ENCODE data around the gene EHBP1.

The EHBP1 gene

GRCh38 chr2:62663920-62664795 lies 41.4 kb upstream of the EHBP1 start:
- H3K36me3 ChIP-seq (ENCODE audit: control insufficient read depth, insufficient read depth, low read length): no peaks in the 10 kb centered on the region
- no peak overlapping the region for H3K4me3 ChIP-seq (ENCODE audit: insufficient read depth, low read depth, low read length, poor library complexity, severe bottlenecking)
- H3K27me3 ChIP-seq (replicated peaks; ENCODE audit: control insufficient read depth, insufficient read depth, low read length, poor library complexity, severe bottlenecking): no peaks in the 10 kb centered on the region
- no peaks in the 10 kb centered on the region for H3K4me1 ChIP-seq (ENCODE audit: control insufficient read depth, insufficient read depth, low read length, poor library complexity, severe bottlenecking)
- DNase-seq: no peak
- no peaks in the 10 kb centered on the region for H3K9me3 ChIP-seq (ENCODE audit: control insufficient read depth, low read length)
- H3K27ac ChIP-seq (ENCODE audit: insufficient read depth, low read length, poor library complexity, severe bottlenecking): no peak overlapping the region

GRCh38 chr2:62665446-62665845 lies 40.1 kb upstream of the EHBP1 start:
- H3K36me3 ChIP-seq (ENCODE audit: control insufficient read depth, insufficient read depth, low read length): no peaks in the 10 kb centered on the region
- DNase-seq: no peak
- no peaks in the 10 kb centered on the region for H3K4me1 ChIP-seq (ENCODE audit: control insufficient read depth, insufficient read depth, low read length, poor library complexity, severe bottlenecking)
- H3K27ac ChIP-seq (ENCODE audit: insufficient read depth, low read length, poor library complexity, severe bottlenecking): no peak overlapping the region
- no peaks in the 10 kb centered on the region for H3K27me3 ChIP-seq (replicated peaks; ENCODE audit: control insufficient read depth, insufficient read depth, low read length, poor library complexity, severe bottlenecking)
- no peaks in the 10 kb centered on the region for H3K9me3 ChIP-seq (ENCODE audit: control insufficient read depth, low read length)
- no peak overlapping the region for H3K4me3 ChIP-seq (ENCODE audit: insufficient read depth, low read depth, low read length, poor library complexity, severe bottlenecking)

GRCh38 chr2:62669180-62669579 lies 36.3 kb upstream of the EHBP1 start:
- H3K9me3 ChIP-seq (ENCODE audit: control insufficient read depth, low read length): no peaks in the 10 kb centered on the region
- DNase-seq: no peak
- no peaks in the 10 kb centered on the region for H3K27me3 ChIP-seq (replicated peaks; ENCODE audit: control insufficient read depth, insufficient read depth, low read length, poor library complexity, severe bottlenecking)
- H3K4me1 ChIP-seq (ENCODE audit: control insufficient read depth, insufficient read depth, low read length, poor library complexity, severe bottlenecking): no peaks in the 10 kb centered on the region
- no peaks in the 10 kb centered on the region for H3K36me3 ChIP-seq (ENCODE audit: control insufficient read depth, insufficient read depth, low read length)
- H3K27ac ChIP-seq (ENCODE audit: insufficient read depth, low read length, poor library complexity, severe bottlenecking): no peak overlapping the region
- H3K4me3 ChIP-seq (ENCODE audit: insufficient read depth, low read depth, low read length, poor library complexity, severe bottlenecking): no peak overlapping the region

GRCh38 chr2:62672601-62673000 lies 32.9 kb upstream of the EHBP1 start:
- H3K27ac ChIP-seq (ENCODE audit: insufficient read depth, low read length, poor library complexity, severe bottlenecking): no peak overlapping the region
- no peak for DNase-seq

GRCh38 chr2:62675062-62675461 lies 30.5 kb upstream of the EHBP1 start:
- H3K27me3 ChIP-seq (replicated peaks; ENCODE audit: control insufficient read depth, insufficient read depth, low read length, poor library complexity, severe bottlenecking): no peaks in the 10 kb centered on the region
- no peak overlapping the region for H3K27ac ChIP-seq (ENCODE audit: insufficient read depth, low read length, poor library complexity, severe bottlenecking)
- no peaks in the 10 kb centered on the region for H3K4me1 ChIP-seq (ENCODE audit: control insufficient read depth, insufficient read depth, low read length, poor library complexity, severe bottlenecking)
- no peaks in the 10 kb centered on the region for H3K9me3 ChIP-seq (ENCODE audit: control insufficient read depth, low read length)
- no peak for DNase-seq
- no peaks in the 10 kb centered on the region for H3K36me3 ChIP-seq (ENCODE audit: control insufficient read depth, insufficient read depth, low read length)
- no peak overlapping the region for H3K4me3 ChIP-seq (ENCODE audit: insufficient read depth, low read depth, low read length, poor library complexity, severe bottlenecking)

More at GRCh38 chr2:62672601-62673000, 32.9 kb upstream of the EHBP1 start:
- Histone ChIP-seq H3K4me1 (ENCODE audit: control insufficient read depth, insufficient read depth, low read length, poor library complexity, severe bottlenecking) (no peaks in the 10 kb centered on the region), H3K27me3 (replicated peaks; ENCODE audit: control insufficient read depth, insufficient read depth, low read length, poor library complexity, severe bottlenecking) (no peaks in the 10 kb centered on the region), H3K4me3 (ENCODE audit: insufficient read depth, low read depth, low read length, poor library complexity, severe bottlenecking) (no peak overlapping the region), H3K36me3 (ENCODE audit: control insufficient read depth, insufficient read depth, low read length) (no peaks in the 10 kb centered on the region), H3K9me3 (ENCODE audit: control insufficient read depth, low read length) (no peaks in the 10 kb centered on the region)

- H3K4me1 ChIP-seq (ENCODE audit: control insufficient read depth, insufficient read depth, low read length, poor library complexity, severe bottlenecking): no peaks in the 10 kb centered on the region
- no peak for DNase-seq
- no peaks in the 10 kb centered on the region for H3K27me3 ChIP-seq (replicated peaks; ENCODE audit: control insufficient read depth, insufficient read depth, low read length, poor library complexity, severe bottlenecking)
- H3K27ac ChIP-seq (ENCODE audit: insufficient read depth, low read length, poor library complexity, severe bottlenecking): no peak overlapping the region
- no peak overlapping the region for H3K4me3 ChIP-seq (ENCODE audit: insufficient read depth, low read depth, low read length, poor library complexity, severe bottlenecking)
- H3K36me3 ChIP-seq (ENCODE audit: control insufficient read depth, insufficient read depth, low read length): no peaks in the 10 kb centered on the region
- H3K9me3 ChIP-seq (ENCODE audit: control insufficient read depth, low read length): no peaks in the 10 kb centered on the region
Observed at GRCh38 chr2:62685256-62685655, 20.3 kb upstream of the EHBP1 start.

GRCh38 chr2:62686012-62686685 lies 19.4 kb upstream of the EHBP1 start:
- Histone ChIP-seq H3K27ac (ENCODE audit: insufficient read depth, low read length, poor library complexity, severe bottlenecking) (no peak overlapping the region), H3K9me3 (ENCODE audit: control insufficient read depth, low read length) (no peaks in the 10 kb centered on the region), H3K36me3 (ENCODE audit: control insufficient read depth, insufficient read depth, low read length) (no peaks in the 10 kb centered on the region), H3K4me3 (ENCODE audit: insufficient read depth, low read depth, low read length, poor library complexity, severe bottlenecking) (no peak overlapping the region), H3K4me1 (ENCODE audit: control insufficient read depth, insufficient read depth, low read length, poor library complexity, severe bottlenecking) (no peaks in the 10 kb centered on the region), H3K27me3 (replicated peaks; ENCODE audit: control insufficient read depth, insufficient read depth, low read length, poor library complexity, severe bottlenecking) (no peaks in the 10 kb centered on the region)
- no peak for DNase-seq

GRCh38 chr2:62687636-62688035 lies 17.9 kb upstream of the EHBP1 start:
- Histone ChIP-seq H3K36me3 (ENCODE audit: control insufficient read depth, insufficient read depth, low read length) (no peaks in the 10 kb centered on the region), H3K4me3 (ENCODE audit: insufficient read depth, low read depth, low read length, poor library complexity, severe bottlenecking) (no peak overlapping the region), H3K4me1 (ENCODE audit: control insufficient read depth, insufficient read depth, low read length, poor library complexity, severe bottlenecking) (no peaks in the 10 kb centered on the region), H3K27me3 (replicated peaks; ENCODE audit: control insufficient read depth, insufficient read depth, low read length, poor library complexity, severe bottlenecking) (no peaks in the 10 kb centered on the region), H3K9me3 (ENCODE audit: control insufficient read depth, low read length) (no peaks in the 10 kb centered on the region), H3K27ac (ENCODE audit: insufficient read depth, low read length, poor library complexity, severe bottlenecking) (no peak overlapping the region)
- DNase-seq: no peak

- Histone ChIP-seq H3K27ac (ENCODE audit: insufficient read depth, low read length, poor library complexity, severe bottlenecking) (no peak overlapping the region), H3K4me1 (ENCODE audit: control insufficient read depth, insufficient read depth, low read length, poor library complexity, severe bottlenecking) (no peaks in the 10 kb centered on the region), H3K36me3 (ENCODE audit: control insufficient read depth, insufficient read depth, low read length) (no peaks in the 10 kb centered on the region), H3K27me3 (replicated peaks; ENCODE audit: control insufficient read depth, insufficient read depth, low read length, poor library complexity, severe bottlenecking) (no peaks in the 10 kb centered on the region), H3K9me3 (ENCODE audit: control insufficient read depth, low read length) (no peaks in the 10 kb centered on the region), H3K4me3 (ENCODE audit: insufficient read depth, low read depth, low read length, poor library complexity, severe bottlenecking) (no peak overlapping the region)
- no peak for DNase-seq
Observed at GRCh38 chr2:62688771-62689170, 16.7 kb upstream of the EHBP1 start.

GRCh38 chr2:62691186-62691585 lies 14.3 kb upstream of the EHBP1 start:
- Histone ChIP-seq H3K9me3 (ENCODE audit: control insufficient read depth, low read length) (no peaks in the 10 kb centered on the region), H3K36me3 (ENCODE audit: control insufficient read depth, insufficient read depth, low read length) (no peaks in the 10 kb centered on the region), H3K4me3 (ENCODE audit: insufficient read depth, low read depth, low read length, poor library complexity, severe bottlenecking) (no peak overlapping the region), H3K4me1 (ENCODE audit: control insufficient read depth, insufficient read depth, low read length, poor library complexity, severe bottlenecking) (no peaks in the 10 kb centered on the region), H3K27me3 (replicated peaks; ENCODE audit: control insufficient read depth, insufficient read depth, low read length, poor library complexity, severe bottlenecking) (no peaks in the 10 kb centered on the region), H3K27ac (ENCODE audit: insufficient read depth, low read length, poor library complexity, severe bottlenecking) (no peak overlapping the region)
- no peak for DNase-seq

All from effector memory CD4-positive, alpha-beta T cell (primary cell).